Keratinocyte (primary cell): ENCODE data around the gene CCNT1. TPM values are rescaled to one million over a fixed set of nuclear protein-coding genes. Genes with fewer than 3 reads are reported as not detected.

Experiments used
- DNase-seq: peaks from one replicate; pipeline ENCODE4 v3.0.0-alpha.2; 2011; ENCODE audit warnings: low read depth, missing footprints, low spot score
- FAIRE-seq: peaks from 2 replicates; lab custom pipeline; 2011; peaks lifted over from hg19 to GRCh38; lab: Jason Lieb, UNC
- H2AFZ ChIP-seq: 2 replicates; pipeline ENCODE4 v1.6.0; 2012; ENCODE audit warnings: low read length, control low read depth, inconsistent platforms; ENCODE audit not compliant: control insufficient read depth
- H3K27ac ChIP-seq: 2 replicates; pipeline ENCODE4 v1.5.1; 2011; ENCODE audit warnings: low read length; ENCODE audit not compliant: control insufficient read depth, insufficient read depth
- H3K27me3 ChIP-seq: 3 replicates; pipeline ENCODE4 v1.6.0; 2011; ENCODE audit warnings: low read length; ENCODE audit not compliant: control insufficient read depth, insufficient read depth; ENCODE audit errors: extremely low read depth
- H3K36me3 ChIP-seq, 2 experiments: 2 replicates in 1 of 2; 3 replicates in 1 of 2; pipeline ENCODE4 v1.5.1; 2011; ENCODE audit warnings: low read length in 2 of 2, mild to moderate bottlenecking in 1 of 2; ENCODE audit not compliant: control insufficient read depth in 2 of 2, insufficient read depth in 2 of 2; ENCODE audit errors: extremely low read depth in 1 of 2
- H3K4me1 ChIP-seq: 3 replicates; pipeline ENCODE4 v1.5.1; 2011; ENCODE audit warnings: low read length; ENCODE audit not compliant: control insufficient read depth, insufficient read depth; ENCODE audit errors: extremely low read depth
- H3K4me2 ChIP-seq: 3 replicates; pipeline ENCODE4 v1.6.0; 2011; ENCODE audit warnings: low read depth, low read length; ENCODE audit not compliant: control insufficient read depth, insufficient read depth; ENCODE audit errors: extremely low read depth
- H3K4me3 ChIP-seq, 3 experiments: fragments of 200-600 bp in 1 of 3; sonication (generic) in 1 of 3; 2 replicates in 2 of 3; 3 replicates in 1 of 3; pipeline ENCODE4 v1.5.1; 2011 to 2016; ENCODE audit warnings: low read length in 3 of 3, mild to moderate bottlenecking in 3 of 3, control low read depth in 2 of 3, inconsistent platforms in 1 of 3, low read depth in 1 of 3, mixed read lengths in 1 of 3, mixed run types in 1 of 3, moderate library complexity in 1 of 3; ENCODE audit not compliant: control insufficient read depth in 2 of 3, insufficient read depth in 2 of 3; ENCODE audit errors: extremely low read depth in 1 of 3
- H3K79me2 ChIP-seq: 2 replicates; pipeline ENCODE4 v1.6.0; 2012; ENCODE audit warnings: low read length; ENCODE audit not compliant: control insufficient read depth, insufficient read depth
- H3K9ac ChIP-seq: 3 replicates; pipeline ENCODE4 v1.6.0; 2011; ENCODE audit warnings: low read length; ENCODE audit not compliant: control insufficient read depth, insufficient read depth; ENCODE audit errors: extremely low read depth
- H3K9me1 ChIP-seq: 3 replicates; pipeline ENCODE4 v1.6.0; 2011; ENCODE audit warnings: low read length; ENCODE audit not compliant: control insufficient read depth, insufficient read depth; ENCODE audit errors: extremely low read depth
- H3K9me3 ChIP-seq: 2 replicates; pipeline ENCODE4 v1.5.1; 2012; ENCODE audit warnings: low read depth, low read length; ENCODE audit not compliant: control insufficient read depth
- H4K20me1 ChIP-seq: 3 replicates; pipeline ENCODE4 v1.6.0; 2011; ENCODE audit warnings: low read length; ENCODE audit not compliant: control insufficient read depth, insufficient read depth; ENCODE audit errors: extremely low read depth
- EZH2 ChIP-seq: IDR thresholded peaks from one replicate; pipeline ENCODE4 v1.6.1; 2012; ENCODE audit warnings: inconsistent platforms, mild to moderate bottlenecking, low read length, moderate library complexity
- dilution Hi-C: fragments of 300-500 bp; cut with MboI; formaldehyde crosslinking; loops from one replicate; pipeline ENCODE4 v1.7.0; 2020; ENCODE audit warnings: low sequenced_read_pairs; ENCODE audit not compliant: extremely low pct_ligation_motif_present
- polyA plus RNA-seq, 5 experiments: library from polyadenylated mRNA; depleted of rRNA in 3 of 5; stranded (reverse) in 3 of 5; stranded (forward) in 1 of 5; unstranded in 1 of 5; fragments of >200 nt; gene quantifications; 1 replicate in 1 of 5; 2 replicates in 3 of 5; 3 replicates in 1 of 5; pipeline versions ENCODE4 v1.2.1 to v1.2.3, GENCODE V29; 2011 to 2012; ENCODE audit warnings: missing spikeins in 2 of 5, low read depth in 1 of 5, low replicate concordance in 1 of 5
- TF ChIP-seq, protein P1 (sequence below), 3 experiments: IDR thresholded peaks in 1 of 3; conservative IDR thresholded peaks in 1 of 3; optimal IDR thresholded peaks in 1 of 3; 2 replicates in 2 of 3; 3 replicates in 1 of 3; pipeline versions ENCODE3 to v1.5.1; 2011; ENCODE audit warnings: low read length in 3 of 3, mild to moderate bottlenecking in 3 of 3, moderate library complexity in 2 of 3, control low read depth in 1 of 3, inconsistent platforms in 1 of 3; ENCODE audit not compliant: insufficient read depth in 2 of 3; ENCODE audit errors: extremely low read depth in 1 of 3

The CCNT1 gene
- polyA plus RNA-seq, 1 donor (not counting 4 experiments of a cell fraction or from before 2014, with no cell fraction given): 23.4 TPM

DNA sequence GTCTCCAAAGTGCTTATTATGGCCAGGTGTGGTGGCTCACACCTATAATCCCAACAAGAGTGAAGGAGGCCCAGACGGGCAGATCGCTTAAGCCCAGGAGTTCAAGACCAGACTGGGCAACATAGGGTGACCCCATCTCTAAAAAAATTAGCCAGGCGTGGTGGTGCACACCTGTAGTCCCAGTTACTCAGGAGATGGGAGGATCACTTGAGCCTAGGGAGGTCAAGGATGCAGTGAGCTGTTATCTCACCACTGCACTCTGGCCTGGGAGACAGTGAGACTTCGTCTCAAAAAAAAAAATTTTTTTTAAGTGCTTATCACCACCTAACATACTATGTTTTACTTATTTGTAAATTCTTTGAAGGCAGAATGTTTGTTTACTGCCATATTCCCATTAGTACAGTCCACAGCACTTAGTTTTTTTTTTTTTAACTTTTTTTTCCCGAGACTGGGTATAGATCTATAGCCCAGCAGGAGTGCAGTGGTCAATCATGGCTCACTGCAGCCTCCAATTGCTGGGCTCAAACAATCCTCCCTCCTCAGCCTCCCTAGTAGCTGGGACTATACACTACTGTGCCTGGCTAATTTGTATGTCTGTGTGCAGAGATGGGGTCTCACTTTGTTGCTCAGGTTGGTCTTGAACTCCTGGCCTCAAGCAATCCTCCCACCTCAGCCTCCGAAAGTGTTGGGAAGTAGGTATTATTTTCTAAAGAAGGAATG, 29.7 kb downstream of the CCNT1 start:
- H3K4me2 ChIP-seq: no peak overlapping the region
- no peaks in the 10 kb centered on the region for H3K9me3 ChIP-seq
- H3K79me2 ChIP-seq: peaks cover 11% of the 10 kb centered on the region
- no peak for DNase-seq
- no peaks in the 10 kb centered on the region for H3K9me1 ChIP-seq
- no peak overlapping the region for H2AFZ ChIP-seq
- peaks cover 4 to 5% of the 10 kb centered on the region in 2 experiments for H3K36me3 ChIP-seq
- no peak overlapping the region for H3K4me3 ChIP-seq
- dilution Hi-C loops: no loop called here
- TF ChIP-seq, protein P1, sequence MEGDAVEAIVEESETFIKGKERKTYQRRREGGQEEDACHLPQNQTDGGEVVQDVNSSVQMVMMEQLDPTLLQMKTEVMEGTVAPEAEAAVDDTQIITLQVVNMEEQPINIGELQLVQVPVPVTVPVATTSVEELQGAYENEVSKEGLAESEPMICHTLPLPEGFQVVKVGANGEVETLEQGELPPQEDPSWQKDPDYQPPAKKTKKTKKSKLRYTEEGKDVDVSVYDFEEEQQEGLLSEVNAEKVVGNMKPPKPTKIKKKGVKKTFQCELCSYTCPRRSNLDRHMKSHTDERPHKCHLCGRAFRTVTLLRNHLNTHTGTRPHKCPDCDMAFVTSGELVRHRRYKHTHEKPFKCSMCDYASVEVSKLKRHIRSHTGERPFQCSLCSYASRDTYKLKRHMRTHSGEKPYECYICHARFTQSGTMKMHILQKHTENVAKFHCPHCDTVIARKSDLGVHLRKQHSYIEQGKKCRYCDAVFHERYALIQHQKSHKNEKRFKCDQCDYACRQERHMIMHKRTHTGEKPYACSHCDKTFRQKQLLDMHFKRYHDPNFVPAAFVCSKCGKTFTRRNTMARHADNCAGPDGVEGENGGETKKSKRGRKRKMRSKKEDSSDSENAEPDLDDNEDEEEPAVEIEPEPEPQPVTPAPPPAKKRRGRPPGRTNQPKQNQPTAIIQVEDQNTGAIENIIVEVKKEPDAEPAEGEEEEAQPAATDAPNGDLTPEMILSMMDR (optimal IDR thresholded peaks at IDR 0.05 in 1 of 3, IDR thresholded peaks at IDR 0.05 in 1 of 3, conservative IDR thresholded peaks at IDR 0.05 in 1 of 3; ENCODE audit: extremely low read depth in 1 of 3, insufficient read depth in 2 of 3, low read length in 3 of 3): no peak
- TF ChIP-seq EZH2: no peak
- no peaks in the 10 kb centered on the region for H4K20me1 ChIP-seq
- no peak for FAIRE-seq
- H3K4me1 ChIP-seq: no peaks in the 10 kb centered on the region
- no peak overlapping the region for H3K27ac ChIP-seq
- no peak overlapping the region for H3K9ac ChIP-seq
- no peaks in the 10 kb centered on the region for H3K27me3 ChIP-seq

- no peaks in the 10 kb centered on the region for H3K9me1 ChIP-seq
- peaks cover 4 to 5% of the 10 kb centered on the region in 2 experiments for H3K36me3 ChIP-seq
- H3K27me3 ChIP-seq: no peaks in the 10 kb centered on the region
- DNase-seq: no peak
- H2AFZ ChIP-seq: no peak overlapping the region
- no peak overlapping the region for H3K4me2 ChIP-seq
- TF ChIP-seq, protein P1 (optimal IDR thresholded peaks at IDR 0.05 in 1 of 3, IDR thresholded peaks at IDR 0.05 in 1 of 3, conservative IDR thresholded peaks at IDR 0.05 in 1 of 3; ENCODE audit: extremely low read depth in 1 of 3, insufficient read depth in 2 of 3, low read length in 3 of 3): no peak
- no peak for TF ChIP-seq EZH2
- no peaks in the 10 kb centered on the region for H3K9me3 ChIP-seq
- no peak overlapping the region for H3K9ac ChIP-seq
- H3K27ac ChIP-seq: no peak overlapping the region
- H3K79me2 ChIP-seq: peaks cover 14% of the 10 kb centered on the region
- no peaks in the 10 kb centered on the region for H4K20me1 ChIP-seq
- dilution Hi-C loops: no loop called here
- no peak for FAIRE-seq
- H3K4me1 ChIP-seq: peaks cover under 1% of the 10 kb centered on the region
- no peak overlapping the region for H3K4me3 ChIP-seq
Observed at GRCh38 chr12:48686037-48686595, 30.4 kb downstream of the CCNT1 start.
